NB4 (cell line): ENCODE measurements around the gene ANKRD28.

Experiments used
- CTCF ChIP-seq: IDR thresholded peaks from one replicate; pipeline ENCODE4 v1.5.1; 2012; ENCODE audit warnings: low read depth, low read length
- MAX ChIP-seq: IDR thresholded peaks from 2 replicates; pipeline ENCODE4 v1.6.1; 2011; ENCODE audit warnings: low read depth, low read length
- POLR2A ChIP-seq: IDR thresholded peaks from 2 replicates; pipeline ENCODE4 v1.6.1; 2011; ENCODE audit warnings: mild to moderate bottlenecking; ENCODE audit not compliant: insufficient read length; ENCODE audit errors: extremely low read depth

- TF ChIP-seq MAX (no peak), CTCF (no peak), POLR2A (no peak)
Measured at GRCh38 chr3:15638193-15638890, 159.4 kb downstream of the ANKRD28 start.
